Cardiac fibroblast (primary cell): ENCODE data around the gene DCN.

Experiments
- DNase-seq, 2 donors: peaks; one replicate each; pipeline versions ENCODE4 v3.0.0 to v3.0.0-alpha.2; 2010; ENCODE audit warnings: low read depth in 2 of 2
- H3K4me3 ChIP-seq, 2 donors: replicated peaks in 1 of 2; 1 replicate in 1 of 2; 2 replicates in 1 of 2; pipeline ENCODE4 v1.5.1; 2011; ENCODE audit warnings: low read depth in 2 of 2, low read length in 2 of 2, mild to moderate bottlenecking in 2 of 2, moderate library complexity in 1 of 2
- CTCF ChIP-seq: IDR thresholded peaks from one replicate; pipeline ENCODE4 v1.5.1; 2011; ENCODE audit warnings: low read depth, mild to moderate bottlenecking, low read length, inconsistent platforms

The DCN gene

GRCh38 chr12:91205811-91206210, 23.2 kb upstream of the DCN start:
- no peak overlapping the region for H3K4me3 ChIP-seq
- TF ChIP-seq CTCF = no peak
- no peak for DNase-seq

DNA sequence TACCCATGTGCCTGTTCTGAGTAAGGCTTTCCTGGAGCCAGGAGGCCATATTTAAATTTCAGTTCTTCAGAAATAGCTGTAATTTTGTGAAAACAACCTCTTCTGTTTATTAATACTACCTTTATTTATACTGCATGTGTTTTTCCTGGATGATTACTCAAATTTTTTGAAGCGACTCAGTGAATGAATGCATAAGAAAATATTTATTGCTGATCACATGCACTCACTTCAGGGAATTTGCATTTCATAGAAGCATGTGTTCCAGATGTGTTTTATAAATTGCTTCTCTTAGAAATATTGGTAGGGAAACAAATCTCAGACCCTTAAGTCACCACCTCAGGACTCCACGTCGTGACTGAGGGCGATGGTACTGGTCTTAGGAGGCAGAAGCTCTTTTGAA, 21.8 kb upstream of the DCN start:
- no peak overlapping the region for H3K4me3 ChIP-seq
- TF ChIP-seq CTCF = no peak
- no peak for DNase-seq

DNA sequence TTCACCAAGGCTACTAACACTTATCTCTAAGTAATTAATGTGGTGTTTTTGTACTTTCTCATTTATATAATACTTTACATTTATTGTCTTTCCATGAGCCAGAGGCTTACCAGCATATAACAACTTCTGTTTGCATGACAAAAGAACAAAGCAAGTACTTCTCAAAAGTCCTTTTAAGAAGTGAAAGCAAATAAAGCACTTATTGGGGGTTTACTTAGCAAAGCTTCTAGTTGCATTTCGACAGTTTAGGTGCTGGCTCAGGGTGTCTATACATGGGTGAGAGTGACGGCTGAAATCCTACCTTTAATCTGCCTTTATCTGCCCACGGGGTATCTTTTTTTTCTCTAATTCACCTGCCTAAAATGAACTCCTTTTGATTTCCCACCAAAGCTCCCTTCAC, 21.0 kb upstream of the DCN start:
- H3K4me3 ChIP-seq = no peak overlapping the region
- TF ChIP-seq CTCF = no peak
- no peak for DNase-seq

- H3K4me3 ChIP-seq = no peak overlapping the region
- TF ChIP-seq CTCF = no peak
- no peak for DNase-seq
Observed at GRCh38 chr12:91202390-91202789, 19.8 kb upstream of the DCN start.

- DNase-seq = no peak
- H3K4me3 ChIP-seq = no peak overlapping the region
- no peak for TF ChIP-seq CTCF
Observed at GRCh38 chr12:91196436-91196835, 13.8 kb upstream of the DCN start.

DNA sequence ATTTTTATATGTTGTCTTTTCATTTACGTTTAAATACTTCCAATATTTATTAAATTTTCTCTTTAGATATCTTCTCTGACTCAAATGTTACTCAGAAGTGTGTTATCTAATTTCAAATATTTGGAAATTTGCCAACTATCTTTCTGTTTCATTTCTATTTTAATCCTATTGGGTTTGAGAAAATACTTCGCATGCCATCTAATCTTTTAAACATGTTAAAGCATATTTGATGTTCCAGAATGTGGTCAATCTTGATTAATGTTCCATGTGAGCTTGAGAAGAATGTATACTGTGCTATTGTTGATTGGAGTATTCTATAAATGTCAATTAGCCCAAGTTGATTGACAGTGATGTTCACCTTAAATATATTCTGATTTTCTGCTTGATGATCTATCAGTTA, 11.9 kb upstream of the DCN start:
- H3K4me3 ChIP-seq = no peak overlapping the region
- peak; percentile 60 to 61 for DNase-seq
- TF ChIP-seq CTCF = no peak

DNA sequence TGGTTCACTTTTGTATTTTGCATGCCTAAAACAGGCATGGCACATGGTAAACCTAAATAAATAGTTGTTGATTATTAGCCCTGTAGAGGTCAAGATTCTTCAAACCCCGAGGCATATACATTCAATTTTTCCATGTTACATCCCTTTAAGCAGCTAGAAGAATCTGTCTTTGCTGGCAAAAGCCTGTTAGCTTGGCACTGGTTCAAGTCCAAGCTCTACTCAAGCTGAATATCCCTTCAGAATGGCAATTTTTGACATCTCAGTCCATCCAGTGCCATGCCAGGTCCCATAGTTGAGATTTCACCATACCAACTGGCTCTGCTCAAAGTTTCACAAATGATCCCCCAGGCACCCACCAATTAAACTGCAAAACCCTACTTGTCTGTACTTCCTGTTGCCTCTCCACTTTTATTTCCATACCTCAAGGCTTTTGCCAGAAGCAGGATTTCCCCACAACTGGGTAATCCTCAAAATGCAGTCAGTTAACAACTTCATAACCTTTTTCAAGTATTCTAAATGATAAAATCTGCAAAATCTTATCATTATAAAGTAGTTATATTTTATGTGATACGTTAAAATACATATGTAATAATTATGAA, 9.0 kb upstream of the DCN start:
- TF ChIP-seq CTCF = no peak
- H3K4me3 ChIP-seq = no peak overlapping the region
- DNase-seq = peak in 1 of 2 donors; percentile 65
